HG03571 (cell line): Measurements from ENCODE around the gene SATB1.
"Not testable (repeated sequence)": the region's sequence is repeated elsewhere in the genome, so short reads cannot be mapped to it uniquely, and the experiment has no call there.

ENCODE experiments used
- ATAC-seq: cut with Tn5 transposase; IDR thresholded peaks from one replicate; pipeline ENCODE4 v1.9.1; 2021; ENCODE audit not compliant: unreplicated experiment

The SATB1 gene

DNA sequence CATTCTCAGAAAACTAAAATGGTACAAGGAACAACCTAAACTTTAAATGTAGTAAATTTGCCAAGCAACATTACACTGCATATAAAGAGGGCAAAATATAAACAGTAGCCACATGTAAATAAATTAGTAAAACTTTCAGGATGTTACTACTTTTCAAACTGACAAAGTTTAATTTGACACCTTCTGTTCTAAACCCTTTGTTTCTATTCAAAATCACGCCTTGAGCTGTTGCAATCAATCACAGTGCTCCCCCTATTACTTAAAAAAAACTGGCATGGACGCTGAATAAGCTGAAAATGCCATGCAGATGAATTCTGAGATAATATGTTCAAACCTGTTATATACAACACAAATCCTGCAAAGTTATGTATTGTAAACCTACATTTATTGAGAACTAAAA is 69.3 kb downstream of the SATB1 start:
- no peak for ATAC-seq

DNA sequence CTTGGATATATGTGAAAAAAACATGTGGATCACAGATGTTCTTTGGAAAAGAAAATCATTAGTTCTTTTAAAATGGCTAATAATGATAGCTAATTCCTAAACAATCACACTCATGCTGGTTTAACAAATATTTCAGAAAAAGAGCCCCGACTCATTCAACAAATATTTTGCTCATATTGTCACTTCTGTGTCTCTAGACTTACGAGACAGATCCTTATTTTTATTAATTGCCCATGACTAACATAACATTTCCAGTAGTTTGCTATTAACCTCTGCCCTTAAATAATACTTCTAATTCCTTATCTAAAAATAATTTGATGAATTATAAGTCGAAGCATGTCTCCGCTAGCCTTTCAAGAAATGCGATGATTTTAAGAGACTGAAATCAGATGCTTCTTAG is 70.4 kb downstream of the SATB1 start:
- no peak for ATAC-seq

DNA sequence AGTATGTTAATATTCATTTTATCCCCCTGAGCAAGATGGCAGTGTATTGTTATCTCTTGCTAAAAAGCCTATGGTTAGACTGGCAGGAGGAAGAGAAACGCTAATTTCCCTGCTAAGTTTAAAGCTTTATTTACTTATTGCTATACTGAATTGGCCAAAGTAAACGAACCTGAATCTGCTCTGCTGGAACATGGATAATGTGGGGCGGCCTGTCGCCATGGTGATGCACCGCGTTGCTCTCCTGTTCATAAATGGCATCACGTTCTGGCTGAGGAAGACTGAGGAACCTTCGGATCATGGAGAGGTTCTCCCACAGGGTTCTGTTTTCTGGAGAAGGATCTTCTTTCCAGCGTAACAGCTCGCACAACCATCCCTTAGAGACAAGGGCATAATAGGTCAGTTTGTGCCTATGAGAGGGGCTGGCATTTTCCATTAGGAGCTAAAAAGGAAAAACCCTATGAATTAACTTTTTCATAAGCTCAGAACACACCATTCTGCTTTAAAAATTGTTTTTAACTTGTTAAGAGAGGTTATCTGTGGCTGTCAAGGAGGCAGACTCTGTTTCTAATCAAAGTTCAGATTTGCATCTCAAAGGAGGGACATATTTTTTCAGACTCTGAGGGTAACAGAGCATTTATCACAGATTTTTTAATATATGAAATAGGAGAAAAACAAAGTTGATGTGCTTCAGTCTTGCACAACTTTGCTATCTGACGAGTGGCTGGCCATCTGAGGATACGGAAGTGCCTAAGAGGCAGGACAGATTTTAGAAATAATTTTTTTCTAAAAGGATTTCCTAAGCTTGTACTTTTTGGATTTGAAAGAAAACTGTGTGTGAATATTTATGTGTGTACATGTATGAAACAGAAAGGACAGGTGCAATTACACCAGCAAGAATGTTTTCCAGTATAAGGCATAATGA is 73.1 kb downstream of the SATB1 start:
- no peak for ATAC-seq

DNA sequence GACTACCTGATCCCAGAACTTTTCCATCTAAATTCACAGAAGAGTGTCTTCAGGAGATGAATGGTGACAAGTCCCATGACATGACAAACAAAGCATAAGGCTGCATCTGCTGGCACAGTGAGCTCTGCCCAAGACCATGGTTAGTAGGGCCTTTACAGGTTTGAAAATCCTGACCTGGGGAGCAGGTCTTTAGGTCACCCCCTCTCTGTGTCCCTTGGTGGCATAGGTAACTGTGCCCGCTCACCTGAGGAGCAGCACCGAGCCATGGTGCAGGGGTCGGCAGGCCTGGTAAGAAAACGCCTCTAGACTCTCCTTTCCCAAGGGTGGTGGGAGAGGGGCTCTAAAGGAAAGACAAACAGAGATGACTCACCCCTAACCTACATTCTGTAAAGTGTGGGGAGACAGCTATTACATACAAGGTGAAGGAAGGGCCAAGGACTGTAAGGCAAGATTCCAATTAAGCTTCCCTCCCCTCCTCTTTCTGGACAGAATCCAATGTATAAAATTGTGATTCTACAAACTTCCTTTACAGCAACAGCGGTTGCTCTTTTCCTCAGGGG is 74.0 kb downstream of the SATB1 start:
- ATAC-seq, result no peak

GRCh38 chr3:18349197-18349798 is 75.8 kb downstream of the SATB1 start:
- ATAC-seq, result no peak

DNA sequence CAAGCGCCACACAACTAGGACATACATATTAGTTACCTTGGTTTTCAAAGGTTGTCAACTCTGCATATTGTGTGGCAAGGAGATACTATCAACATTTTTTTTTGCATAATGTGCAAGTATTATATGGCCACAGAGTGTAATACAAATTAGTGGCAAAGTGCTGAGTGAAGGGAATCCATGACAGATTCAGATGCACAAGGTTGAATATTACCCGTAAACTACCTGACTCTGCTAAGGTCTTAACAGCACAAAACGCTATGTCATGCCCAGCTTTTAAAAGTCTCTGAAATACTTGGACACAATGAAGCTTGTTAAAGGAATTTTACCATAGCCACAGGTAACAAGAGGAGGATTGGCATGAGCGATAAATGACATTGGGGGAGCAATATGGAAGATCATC is 79.0 kb downstream of the SATB1 start:
- no peak for ATAC-seq

GRCh38 chr3:18345015-18345367 is 80.1 kb downstream of the SATB1 start:
- ATAC-seq, result no peak

GRCh38 chr3:18344306-18345014 is 80.7 kb downstream of the SATB1 start:
- ATAC-seq, result no peak

GRCh38 chr3:18343809-18344208 is 81.3 kb downstream of the SATB1 start:
- ATAC-seq, result no peak

GRCh38 chr3:18338827-18339514 is 86.2 kb downstream of the SATB1 start:
- no peak for ATAC-seq

DNA sequence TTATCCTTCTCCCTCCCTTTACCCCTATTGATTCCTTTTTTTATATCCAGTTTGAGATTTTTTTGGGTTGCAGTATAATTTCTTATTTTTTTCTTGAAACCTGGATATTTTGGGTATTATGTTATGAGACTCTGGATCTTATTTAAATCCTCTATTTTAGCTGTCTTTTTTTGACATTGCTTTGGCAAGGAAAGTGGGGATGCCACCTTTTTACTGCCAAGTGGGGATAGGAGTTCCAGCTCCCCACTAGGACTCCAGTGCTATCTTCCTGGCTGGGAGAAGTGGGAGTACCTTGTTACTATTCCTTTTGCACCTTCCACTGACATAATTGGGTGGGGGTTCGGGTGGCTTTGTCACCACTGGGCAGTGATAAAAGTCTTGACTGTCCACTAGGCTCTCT is 87.9 kb downstream of the SATB1 start:
- no peak for ATAC-seq

DNA sequence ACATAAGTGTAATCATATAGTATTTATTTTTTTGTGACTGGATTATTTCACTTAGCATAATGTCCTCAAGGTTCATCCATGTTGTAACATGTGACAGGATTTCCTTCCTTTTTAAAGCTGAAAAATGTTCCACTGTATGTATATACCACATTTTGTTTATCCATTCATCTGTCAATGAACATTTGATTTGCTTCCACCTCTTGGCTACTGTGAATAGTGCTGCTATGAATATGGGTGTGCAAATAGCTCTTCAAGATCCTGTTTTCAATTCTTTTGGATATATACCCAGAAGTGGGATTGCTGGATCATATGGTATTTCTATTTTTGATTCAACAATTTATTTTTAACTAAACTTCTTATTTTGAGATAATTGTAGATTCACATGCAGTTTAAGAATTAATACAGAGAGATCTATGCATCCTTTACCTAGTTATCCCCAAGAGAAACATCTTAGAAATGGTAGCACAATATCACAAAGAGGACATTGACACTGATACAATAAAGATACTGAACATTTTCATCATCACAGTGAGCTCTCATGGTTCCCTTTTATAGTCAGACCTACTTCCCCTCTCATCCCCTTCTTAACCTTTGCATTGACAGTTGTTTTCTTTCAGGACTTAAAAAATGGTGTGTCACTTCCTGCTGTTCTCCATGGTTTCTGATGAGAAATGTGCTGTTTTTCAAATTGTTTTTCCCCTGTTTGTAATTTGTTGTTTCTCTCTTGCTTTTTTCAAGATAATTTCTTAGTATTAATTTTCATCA is 90.1 kb downstream of the SATB1 start:
- ATAC-seq, result no peak

DNA sequence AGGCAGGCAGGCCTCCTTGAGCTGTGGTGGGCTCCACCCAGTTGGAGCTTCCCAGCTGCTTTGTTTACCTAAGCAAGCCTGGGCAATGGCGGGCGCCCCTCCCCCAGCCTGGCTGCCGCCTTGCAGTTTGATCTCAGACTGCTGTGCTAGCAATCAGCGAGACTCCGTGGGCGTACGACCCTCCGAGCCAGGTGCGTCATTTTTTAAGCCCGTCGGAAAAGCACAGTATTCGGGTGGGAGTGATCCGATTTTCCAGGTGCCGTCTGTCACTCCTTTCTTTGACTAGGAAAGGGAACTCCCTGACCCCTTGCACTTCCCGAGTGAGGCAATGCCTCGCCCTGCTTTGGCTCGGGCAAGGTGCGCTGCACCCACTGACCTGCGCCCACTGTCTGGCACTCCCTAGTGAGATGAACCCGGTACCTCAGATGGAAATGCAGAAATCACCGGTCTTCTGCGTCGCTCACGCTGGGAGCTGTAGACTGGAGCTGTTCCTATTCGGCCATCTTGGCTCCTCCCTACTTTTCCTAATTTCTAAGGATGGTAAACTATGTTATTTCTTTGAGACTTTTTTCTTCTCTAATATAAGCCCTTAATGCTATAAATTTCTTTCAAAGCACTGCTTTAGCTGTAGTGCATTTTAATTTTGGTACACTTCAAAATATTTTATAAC is 94.2 kb downstream of the SATB1 start:
- not testable (repeated sequence) for ATAC-seq

DNA sequence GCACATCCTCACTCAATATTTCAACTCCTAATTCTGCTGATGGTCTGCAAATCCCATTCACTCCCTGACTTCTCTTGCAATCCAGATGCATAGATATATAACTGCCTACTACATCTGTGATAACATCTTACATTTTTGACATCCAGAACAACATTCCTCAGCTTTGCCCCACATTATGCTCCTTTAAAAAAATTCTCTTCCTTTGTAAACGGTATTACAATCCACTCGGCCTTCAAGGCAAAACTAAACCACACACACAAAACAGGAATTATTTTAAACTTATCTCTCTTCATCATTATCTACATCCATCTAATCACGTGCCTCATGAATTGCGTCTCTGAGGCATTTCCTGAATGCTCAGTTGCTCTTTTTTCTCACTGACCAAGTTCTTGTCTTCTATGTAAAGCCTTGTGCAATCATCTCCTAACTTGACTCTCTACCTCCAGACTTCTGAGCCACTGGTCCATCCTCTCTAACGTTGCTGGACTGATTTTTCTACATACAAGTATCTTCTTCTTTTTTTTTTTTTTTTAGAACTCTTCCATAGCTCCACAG is 117.0 kb downstream of the SATB1 start:
- ATAC-seq, result no peak

DNA sequence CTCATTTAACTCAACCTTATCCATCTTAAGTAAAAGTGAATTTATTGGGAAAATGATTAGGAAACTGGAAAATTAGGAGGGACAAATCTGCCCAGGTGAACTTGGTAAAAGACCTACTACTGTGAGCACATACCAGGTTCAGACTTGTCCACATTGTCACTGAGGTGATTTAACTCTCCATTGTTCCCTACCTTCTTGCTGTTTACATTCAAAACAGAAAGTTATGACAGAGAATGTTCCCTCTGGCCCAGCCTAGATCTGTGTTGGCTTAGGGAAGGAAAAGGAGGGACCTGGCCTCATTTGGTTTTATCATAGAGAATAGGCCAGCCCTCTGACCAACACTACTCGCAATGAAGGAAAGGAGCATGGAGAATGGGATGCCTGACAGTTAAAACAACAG is 117.6 kb downstream of the SATB1 start:
- ATAC-seq, result no peak

DNA sequence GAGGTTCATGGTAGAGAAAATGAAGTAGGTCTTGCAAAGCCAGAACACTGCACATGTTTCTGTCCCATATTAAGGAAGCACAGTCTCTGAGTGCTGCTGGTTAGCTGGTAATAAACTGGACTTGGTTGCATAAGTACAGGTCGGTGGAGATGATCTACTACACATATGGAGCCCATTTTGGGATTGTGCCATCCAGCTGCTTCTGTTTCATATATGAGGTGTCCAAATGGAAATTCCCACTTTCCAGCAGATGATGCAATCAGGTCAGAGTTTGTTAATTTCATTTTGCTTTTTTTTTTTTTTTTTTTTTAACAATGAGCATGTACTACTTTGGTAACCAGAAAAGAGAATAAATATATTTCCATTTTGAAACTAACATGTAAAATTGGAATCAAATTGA is 122.6 kb downstream of the SATB1 start:
- no peak for ATAC-seq

- no peak for ATAC-seq
Measured at GRCh38 chr3:18301781-18302180, 123.4 kb downstream of the SATB1 start.

- ATAC-seq, result no peak
Measured at GRCh38 chr3:18300916-18301315, 124.2 kb downstream of the SATB1 start.

GRCh38 chr3:18297126-18297525 is 128.0 kb downstream of the SATB1 start:
- ATAC-seq, result no peak
